Activated CD4-positive, alpha-beta memory T cell treated with anti-CD3 and anti-CD28 coated beads, Interleukin-2, amount 10 ng/mL, durations not matched to agents 7 days and 5 days (primary cell): ENCODE measurements around the gene SCTR. TPM values are rescaled to one million over a fixed set of nuclear protein-coding genes. Genes with fewer than 3 reads are reported as not detected.
A peak's percentile ranks its signal among the peaks of the same experiment; 100 is the strongest.

Experiments used
- CTCF ChIA-PET: fragments of 350-600 bp; sonication (Branson Sonifier 250); formaldehyde crosslinking; loops from one replicate; lab custom pipeline; 2021; ENCODE audit warnings: antibody characterized with exemption, inconsistent platforms; lab: Charles Lee
- POLR2A ChIA-PET: fragments of 350-600 bp; sonication (Branson Sonifier 250); formaldehyde crosslinking; loops from one replicate; lab custom pipeline; 2021; ENCODE audit warnings: antibody characterized with exemption; lab: Charles Lee
- DNase-seq: peaks from one replicate; pipeline ENCODE4 v3.0.0-alpha.2; 2020
- H3K27ac Mint-ChIP-seq: one replicate; pipeline ENCODE4 v1.8.0; 2021; ENCODE audit warnings: mild to moderate bottlenecking, mixed read lengths
- H3K27me3 Mint-ChIP-seq: one replicate; pipeline ENCODE4 v1.8.0; 2021; ENCODE audit warnings: mixed read lengths
- H3K36me3 Mint-ChIP-seq: one replicate; pipeline ENCODE4 v1.8.0; 2021; ENCODE audit warnings: low read depth, mixed read lengths
- H3K4me1 Mint-ChIP-seq: one replicate; pipeline ENCODE4 v1.8.0; 2021; ENCODE audit warnings: mixed read lengths
- H3K4me3 Mint-ChIP-seq: one replicate; pipeline ENCODE4 v1.8.0; 2021; ENCODE audit warnings: mild to moderate bottlenecking, mixed read lengths
- H3K9me3 Mint-ChIP-seq: one replicate; pipeline ENCODE4 v1.8.0; 2021; ENCODE audit warnings: mixed read lengths
- total RNA-seq, 2 experiments: library from RNA; stranded (reverse); gene quantifications; one replicate each; pipeline ENCODE4 v1.2.3, GENCODE V29; 2021

The SCTR gene
- total RNA-seq, 2 experiments from 2014 or later: not detected

DNA sequence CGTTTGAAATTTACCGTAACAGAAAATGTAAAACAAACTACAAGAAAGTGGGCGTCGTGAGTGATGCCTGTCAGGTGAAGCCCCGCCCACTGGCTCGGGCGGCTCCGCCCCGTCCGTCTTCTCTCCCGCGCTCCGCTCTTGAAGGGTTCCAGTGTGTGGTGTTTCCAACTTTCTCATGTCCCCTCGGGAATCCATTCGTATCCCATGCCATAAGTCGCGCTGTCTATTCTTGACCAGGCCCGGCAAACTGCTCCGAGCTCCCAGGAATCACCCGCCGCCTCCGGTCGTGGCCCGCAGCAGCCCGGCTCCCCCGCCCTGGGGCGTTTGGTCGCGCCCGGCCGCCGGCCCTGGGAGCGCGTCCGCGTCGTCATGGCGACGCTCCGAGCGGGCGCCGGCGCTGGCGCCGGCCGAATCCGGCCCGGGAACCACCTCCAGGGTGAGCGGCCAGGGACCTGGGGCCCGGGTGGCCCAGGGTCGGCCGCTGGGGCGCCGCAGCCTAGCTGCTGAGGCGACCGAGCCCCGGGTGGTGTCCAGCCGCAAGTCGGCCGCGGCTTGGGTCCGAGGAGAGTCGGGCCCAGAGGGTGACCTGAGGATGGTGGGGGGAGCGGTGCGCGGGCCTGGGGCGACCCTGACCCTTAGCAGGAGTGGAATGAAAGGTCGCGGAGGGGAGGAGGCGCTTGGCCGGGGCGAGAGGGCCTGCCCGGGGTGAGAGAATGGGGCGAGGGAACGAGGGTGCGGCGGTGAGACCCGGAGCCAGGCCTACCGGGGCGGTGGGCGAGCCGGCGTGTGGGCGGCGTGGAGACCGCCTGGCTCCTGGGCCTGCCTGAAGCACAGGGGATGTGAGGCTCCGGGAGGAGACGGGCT, 20.0 kb upstream of the SCTR start, which contains the start of gene CFAP221:
TSS of gene CFAP221 (plus strand) at position 375 of the 864 bp plus-strand sequence. CDS start 1,683 bp downstream, outside the sequence.
- Mint-ChIP-seq H3K36me3 (no peaks in the 10 kb centered on the region), H3K27me3 (peaks cover 36% of the 10 kb centered on the region), H3K4me3 (no peak within 1 kb of the TSS), H3K4me1 (peaks cover 4% of the 10 kb centered on the region), H3K9me3 (no peaks in the 10 kb centered on the region), H3K27ac (no peak within 1 kb of the TSS)
- POLR2A ChIA-PET: no interaction called here
- DNase-seq: peak; percentile 31
- CTCF ChIA-PET: no interaction called here

DNA sequence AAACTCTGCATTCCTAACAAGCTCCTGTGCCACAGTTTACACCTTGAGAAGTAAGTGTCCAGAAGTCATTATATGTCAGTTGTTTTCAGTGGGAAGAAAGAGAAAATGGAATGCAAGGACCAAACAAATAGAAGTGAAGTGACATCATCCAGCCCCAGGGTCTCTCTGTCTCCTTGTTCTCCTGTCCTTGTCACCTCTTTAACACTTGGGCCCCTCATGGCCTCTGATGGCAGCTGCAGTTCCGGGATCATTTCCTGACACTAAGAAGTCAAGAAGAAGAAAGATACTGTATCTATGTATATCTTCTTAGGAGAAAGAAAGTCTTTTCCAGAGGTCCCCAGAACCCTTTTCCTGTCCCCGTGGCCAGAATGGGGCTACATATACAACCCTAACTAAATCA, 17.2 kb upstream of the SCTR start:
- CTCF ChIA-PET: interaction anchor here (1.2 kb wide), 1 partner anchor 24 kb away, joined by 3 read pairs; no protein-coding TSS in a partner anchor
- POLR2A ChIA-PET: no interaction called here
- Mint-ChIP-seq H3K36me3 (no peaks in the 10 kb centered on the region), H3K4me3 (no peak overlapping the region), H3K27me3 (peaks cover 32% of the 10 kb centered on the region), H3K9me3 (no peaks in the 10 kb centered on the region), H3K27ac (no peak overlapping the region), H3K4me1 (peaks cover 4% of the 10 kb centered on the region)
- DNase-seq: no peak

DNA sequence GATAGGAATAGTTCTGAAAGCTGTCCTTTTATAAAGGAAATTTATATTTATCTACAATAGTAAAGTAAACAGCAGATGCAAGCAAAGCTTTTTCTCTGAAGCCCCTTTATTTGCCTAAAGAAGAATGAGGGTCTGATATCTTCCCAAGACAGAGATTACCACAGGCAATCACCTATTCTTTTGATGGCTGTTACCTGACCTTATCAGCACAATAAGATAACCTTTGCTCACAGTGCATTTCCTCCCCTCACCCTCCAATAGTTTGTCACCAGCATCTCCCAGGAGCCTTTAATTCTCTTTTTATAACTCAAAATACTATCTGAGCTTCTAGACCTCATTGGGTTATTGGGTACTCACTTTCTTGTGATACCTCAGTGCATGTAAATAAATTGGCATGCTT, 13.5 kb upstream of the SCTR start:
- POLR2A ChIA-PET: no interaction called here
- CTCF ChIA-PET: no interaction called here

DNA sequence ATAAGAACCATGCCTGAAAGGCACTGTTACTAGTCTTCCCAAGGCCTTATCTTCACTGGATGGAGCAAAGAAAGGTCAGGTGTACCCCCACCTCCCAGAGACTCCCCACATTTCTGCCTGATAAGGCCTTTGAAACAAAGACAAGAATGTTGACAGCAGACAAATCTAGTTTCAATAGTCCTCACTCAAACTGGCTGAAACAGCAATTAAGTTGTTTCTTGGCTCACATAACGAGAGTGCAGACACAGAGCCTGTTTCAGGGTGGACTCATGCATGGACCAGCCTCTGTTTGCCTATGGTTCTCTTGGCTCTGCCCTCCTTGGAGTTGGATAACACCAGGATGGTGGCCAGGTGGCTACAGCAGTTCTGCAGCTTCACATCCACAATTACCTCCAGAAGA, 12.4 kb upstream of the SCTR start:
- no peak overlapping the region for H3K27ac Mint-ChIP-seq
- H3K4me3 Mint-ChIP-seq: no peak overlapping the region
- H3K27me3 Mint-ChIP-seq: peaks cover 9% of the 10 kb centered on the region
- H3K36me3 Mint-ChIP-seq: no peaks in the 10 kb centered on the region
- H3K4me1 Mint-ChIP-seq: no peaks in the 10 kb centered on the region
- CTCF ChIA-PET: no interaction called here
- peaks cover 2% of the 10 kb centered on the region for H3K9me3 Mint-ChIP-seq
- no peak for DNase-seq
- POLR2A ChIA-PET: no interaction called here

More for the DNA sequence above, 13.5 kb upstream of the SCTR start:
- Mint-ChIP-seq H3K4me3 (no peak overlapping the region), H3K27me3 (peaks cover 6% of the 10 kb centered on the region), H3K9me3 (peaks cover 2% of the 10 kb centered on the region), H3K27ac (no peak overlapping the region), H3K36me3 (no peaks in the 10 kb centered on the region), H3K4me1 (no peaks in the 10 kb centered on the region)
- DNase-seq: no peak

DNA sequence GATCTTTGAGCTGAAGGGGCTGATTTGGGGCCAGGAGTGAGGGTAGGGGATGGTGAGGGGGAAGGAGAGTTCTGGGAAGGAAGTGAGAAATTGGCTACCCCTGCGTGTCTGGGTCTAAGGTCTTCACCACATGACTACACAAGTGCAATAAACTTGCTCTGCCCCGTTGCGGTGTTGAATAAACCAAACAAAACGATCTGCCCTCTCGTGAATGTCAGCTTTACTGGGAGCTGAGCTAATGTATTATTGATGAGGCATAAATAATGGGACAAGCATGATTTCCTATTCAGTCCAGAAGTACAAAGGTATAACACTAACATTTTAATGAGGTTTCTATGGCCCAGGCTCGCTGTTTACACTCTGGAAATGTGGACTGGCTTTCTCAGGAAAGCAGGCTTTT, 11.9 kb upstream of the SCTR start:
- H3K4me3 Mint-ChIP-seq: no peak overlapping the region
- peaks cover 2% of the 10 kb centered on the region for H3K9me3 Mint-ChIP-seq
- no peaks in the 10 kb centered on the region for H3K4me1 Mint-ChIP-seq
- peaks cover 9% of the 10 kb centered on the region for H3K27me3 Mint-ChIP-seq
- H3K27ac Mint-ChIP-seq: no peak overlapping the region
- H3K36me3 Mint-ChIP-seq: no peaks in the 10 kb centered on the region
- DNase-seq: no peak
- CTCF ChIA-PET: no interaction called here
- POLR2A ChIA-PET: no interaction called here

DNA sequence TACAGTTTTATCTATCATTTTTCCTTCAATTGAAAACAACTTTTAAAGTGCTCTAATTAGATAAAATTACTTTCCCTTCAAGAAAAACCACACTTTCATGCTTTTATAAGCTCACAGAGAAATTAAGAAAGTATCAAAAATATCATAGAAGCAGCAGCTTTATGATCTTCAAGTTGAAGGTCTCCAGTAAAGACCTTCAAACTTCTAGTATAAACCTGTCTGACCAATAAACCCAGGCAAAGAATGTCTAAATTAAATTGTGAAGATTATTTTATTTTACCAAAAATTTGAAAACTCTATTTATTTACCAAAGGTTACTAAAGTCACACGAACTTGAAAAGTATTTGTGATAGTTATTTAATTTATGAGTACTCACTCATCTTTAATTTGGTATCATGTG, 9.3 kb upstream of the SCTR start:
- Mint-ChIP-seq H3K36me3 (no peaks in the 10 kb centered on the region), H3K4me3 (no peak overlapping the region), H3K27me3 (peaks cover 9% of the 10 kb centered on the region), H3K4me1 (no peaks in the 10 kb centered on the region), H3K27ac (no peak overlapping the region), H3K9me3 (peaks cover 2% of the 10 kb centered on the region)
- ChIA-PET POLR2A (no interaction called here), CTCF (no interaction called here)
- no peak for DNase-seq

DNA sequence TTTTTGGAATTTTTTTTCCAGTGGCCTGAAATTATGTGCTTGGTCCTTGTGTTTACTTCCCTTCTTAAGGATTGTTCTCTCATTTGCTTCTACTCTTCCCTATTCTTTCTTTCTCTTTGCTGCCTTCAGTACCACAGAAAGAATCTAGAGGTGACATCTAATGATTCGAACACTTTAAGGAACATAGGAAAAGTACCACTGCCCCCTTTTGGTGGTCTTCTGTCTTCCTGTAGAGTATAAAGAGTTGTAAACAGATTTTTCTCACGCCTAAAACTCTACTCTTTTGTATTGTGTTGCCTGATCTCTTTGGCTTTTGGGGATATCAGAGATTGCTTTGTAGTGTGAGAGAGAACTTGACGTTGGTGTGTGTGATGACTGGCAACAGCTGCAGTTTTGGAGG, 7.0 kb upstream of the SCTR start:
- no peak for DNase-seq

DNA sequence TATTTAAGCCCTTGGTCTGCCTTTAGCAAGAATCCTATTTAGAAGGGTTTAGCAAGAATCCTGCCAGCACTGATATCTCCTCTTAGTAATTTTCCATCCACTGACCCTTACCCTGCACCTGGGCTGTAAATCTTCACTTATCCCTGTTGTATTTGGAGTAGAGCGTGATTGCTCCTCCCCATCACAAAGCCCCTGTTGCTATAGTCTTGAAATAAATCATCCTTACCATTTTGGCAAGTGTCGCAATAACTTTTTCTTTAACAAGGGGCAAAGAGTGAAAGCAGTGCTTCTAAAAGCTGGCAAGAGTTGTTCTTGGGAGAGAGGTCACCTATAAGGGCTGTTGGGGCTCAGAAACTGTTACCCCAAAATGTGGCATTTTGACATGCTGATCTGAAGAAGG, 3.7 kb upstream of the SCTR start:
- Mint-ChIP-seq H3K36me3 (no peaks in the 10 kb centered on the region), H3K4me3 (no peak overlapping the region), H3K4me1 (no peaks in the 10 kb centered on the region), H3K9me3 (no peaks in the 10 kb centered on the region), H3K27me3 (peaks cover 30% of the 10 kb centered on the region), H3K27ac (no peak overlapping the region)
- no peak for DNase-seq
- CTCF ChIA-PET: no interaction called here
- POLR2A ChIA-PET: no interaction called here

More for the DNA sequence above, 7.0 kb upstream of the SCTR start:
- CTCF ChIA-PET: no interaction called here
- H3K4me1 Mint-ChIP-seq: no peaks in the 10 kb centered on the region
- H3K36me3 Mint-ChIP-seq: no peaks in the 10 kb centered on the region
- peaks cover 2% of the 10 kb centered on the region for H3K9me3 Mint-ChIP-seq
- H3K27me3 Mint-ChIP-seq: peaks cover 10% of the 10 kb centered on the region
- POLR2A ChIA-PET: no interaction called here
- no peak overlapping the region for H3K27ac Mint-ChIP-seq
- no peak overlapping the region for H3K4me3 Mint-ChIP-seq

DNA sequence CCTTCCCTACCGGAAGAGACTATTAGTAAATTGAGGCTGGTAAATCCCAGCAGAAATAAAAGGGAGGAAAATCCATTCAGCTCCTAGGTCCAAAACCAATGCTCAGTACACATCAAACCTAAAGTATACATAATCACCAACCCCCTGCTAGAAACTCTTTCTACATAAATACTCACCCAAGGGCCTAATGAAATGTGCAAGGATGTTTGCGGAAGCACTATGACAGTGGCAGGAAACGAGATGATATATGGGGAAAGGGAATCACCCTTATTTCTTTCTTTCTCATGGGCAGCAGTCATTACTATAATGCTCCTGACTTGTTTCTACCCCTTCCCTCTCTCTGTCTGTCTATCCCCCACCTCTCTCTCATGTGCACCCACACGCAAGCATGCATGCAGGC, 1.3 kb upstream of the SCTR start:
- Mint-ChIP-seq H3K4me3 (no peak overlapping the region), H3K27ac (no peak overlapping the region), H3K36me3 (no peaks in the 10 kb centered on the region), H3K27me3 (peaks cover 34% of the 10 kb centered on the region), H3K4me1 (no peaks in the 10 kb centered on the region), H3K9me3 (no peaks in the 10 kb centered on the region)
- DNase-seq: no peak
- CTCF ChIA-PET: no interaction called here
- POLR2A ChIA-PET: no interaction called here

DNA sequence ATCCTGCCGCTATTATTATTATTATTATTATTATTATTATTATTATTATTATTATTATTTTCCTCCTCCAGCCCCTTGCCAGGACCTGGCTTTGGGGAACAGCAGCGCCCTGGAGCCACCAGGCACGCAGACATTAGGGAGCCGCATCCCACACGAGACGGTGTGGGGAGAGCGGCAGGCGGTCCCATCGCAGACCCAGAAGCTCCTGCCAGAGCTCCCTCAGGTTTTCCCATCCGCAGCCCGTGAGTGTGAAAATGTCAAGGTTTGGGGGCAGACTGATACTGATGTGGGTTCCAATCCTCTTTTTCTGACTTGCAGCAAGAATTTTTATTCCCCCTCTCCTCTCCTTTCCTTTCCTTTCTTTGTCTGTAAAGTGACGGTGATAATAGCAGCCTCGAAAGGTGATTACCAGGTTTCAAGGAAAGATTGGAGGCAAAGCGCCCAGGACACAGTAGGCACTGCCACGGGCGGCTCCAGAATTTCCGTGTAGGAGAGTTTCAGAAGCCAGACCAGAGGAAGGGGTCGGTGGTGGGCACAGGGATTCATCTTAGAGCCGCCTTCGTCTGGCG, 816 bp downstream of the SCTR start:
- H3K4me1 Mint-ChIP-seq: no peaks in the 10 kb centered on the region
- CTCF ChIA-PET: no interaction called here

DNA sequence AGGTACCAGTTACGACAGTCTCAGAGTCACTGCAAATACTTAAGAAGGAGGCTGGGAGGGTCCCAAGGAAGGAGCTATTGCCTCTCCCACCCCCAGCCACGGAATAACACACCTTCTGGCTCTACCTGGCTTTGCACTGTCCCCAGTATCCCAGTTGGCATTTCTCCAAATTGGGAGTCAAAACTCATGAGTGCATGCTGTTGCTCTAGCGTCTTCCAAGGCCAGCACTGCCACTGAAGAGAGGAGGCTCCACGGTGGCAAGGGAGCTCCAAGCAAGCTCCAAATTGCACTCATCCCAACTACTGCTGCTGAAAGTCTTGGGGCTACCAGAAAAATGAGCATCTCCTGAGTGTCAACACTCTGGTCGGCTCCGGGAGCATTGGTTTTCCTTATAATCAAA, 1.6 kb downstream of the SCTR start:
- Mint-ChIP-seq H3K36me3 (no peaks in the 10 kb centered on the region), H3K4me1 (no peaks in the 10 kb centered on the region), H3K9me3 (no peaks in the 10 kb centered on the region), H3K27me3 (peaks cover 34% of the 10 kb centered on the region), H3K27ac (no peak overlapping the region), H3K4me3 (no peak overlapping the region)
- no peak for DNase-seq
- ChIA-PET POLR2A (no interaction called here), CTCF (no interaction called here)

More for the DNA sequence above, 816 bp downstream of the SCTR start:
- DNase-seq: no peak
- H3K4me3 Mint-ChIP-seq: no peak overlapping the region
- no peaks in the 10 kb centered on the region for H3K36me3 Mint-ChIP-seq
- H3K27ac Mint-ChIP-seq: no peak overlapping the region
- POLR2A ChIA-PET: no interaction called here
- peaks cover 34% of the 10 kb centered on the region for H3K27me3 Mint-ChIP-seq
- no peaks in the 10 kb centered on the region for H3K9me3 Mint-ChIP-seq

DNA sequence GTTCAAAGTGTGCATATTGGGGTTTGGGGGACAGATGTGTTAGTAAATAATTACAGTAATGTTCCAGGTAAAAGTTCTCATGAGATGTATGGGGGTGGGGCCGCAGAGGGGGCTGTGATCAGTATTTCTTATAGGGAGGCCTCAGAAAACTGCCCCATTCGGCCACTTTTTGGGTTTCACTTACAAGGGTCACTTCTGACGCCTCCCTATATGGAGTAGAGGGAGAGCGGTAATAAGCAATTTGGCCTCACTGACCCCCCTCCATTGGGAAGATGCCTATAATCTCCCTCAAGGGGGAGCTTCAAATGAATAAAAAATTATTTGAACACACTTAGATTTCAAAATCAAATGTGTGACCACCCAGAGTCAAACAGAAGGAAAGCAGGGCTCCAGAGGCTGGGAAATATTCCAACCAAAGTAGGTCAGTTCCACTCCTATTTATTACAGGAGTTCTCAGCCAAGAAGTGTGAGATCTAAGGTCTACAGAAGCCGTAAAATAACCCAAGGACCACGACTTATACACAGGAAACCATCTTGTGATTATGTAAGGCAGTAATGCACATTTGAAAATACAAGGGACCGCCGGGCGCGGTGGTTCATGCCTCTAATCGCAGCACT, 2.7 kb downstream of the SCTR start:
- Mint-ChIP-seq H3K27me3 (peaks cover 29% of the 10 kb centered on the region), H3K27ac (no peak overlapping the region), H3K4me1 (no peaks in the 10 kb centered on the region), H3K4me3 (no peak overlapping the region), H3K36me3 (no peaks in the 10 kb centered on the region), H3K9me3 (no peaks in the 10 kb centered on the region)
- DNase-seq: no peak
- CTCF ChIA-PET: no interaction called here
- POLR2A ChIA-PET: no interaction called here

DNA sequence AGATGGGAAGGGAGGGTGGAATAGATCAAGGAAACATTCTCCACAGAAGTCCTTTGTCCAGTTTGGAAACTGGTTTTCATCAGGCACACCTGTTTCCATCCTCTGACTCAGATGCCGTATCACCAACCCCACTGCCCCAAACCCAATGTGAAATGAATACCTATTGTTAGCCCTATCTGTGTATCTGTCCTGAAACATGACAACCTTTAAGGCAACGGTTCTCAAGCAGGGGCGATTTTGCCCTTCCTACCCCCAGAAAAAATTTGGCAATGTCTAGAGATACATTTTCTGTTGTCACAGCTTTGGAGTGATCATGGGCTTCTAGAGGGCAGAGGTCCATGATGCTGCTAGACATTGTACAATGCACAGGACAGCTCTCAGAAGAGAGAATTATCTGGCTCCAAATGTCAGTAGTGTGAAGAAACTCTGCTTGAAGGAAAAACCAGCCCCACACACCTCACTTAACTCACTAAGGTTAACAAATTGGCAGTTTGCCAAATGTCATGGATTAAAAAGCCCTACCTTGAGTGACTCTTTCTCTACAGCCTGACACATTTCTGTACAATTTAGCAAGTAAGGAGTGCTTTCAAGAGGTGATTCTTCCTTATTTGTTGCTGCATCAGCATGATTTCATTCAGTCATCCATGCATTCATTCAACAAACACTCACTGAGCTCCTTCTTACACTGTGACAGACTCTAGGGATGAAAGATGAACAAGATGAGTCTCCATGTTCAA, 3.4 kb downstream of the SCTR start:
- ChIA-PET POLR2A (no interaction called here), CTCF (no interaction called here)
- Mint-ChIP-seq H3K27ac (no peak overlapping the region), H3K27me3 (peaks cover 27% of the 10 kb centered on the region), H3K4me1 (no peaks in the 10 kb centered on the region), H3K9me3 (no peaks in the 10 kb centered on the region), H3K4me3 (no peak overlapping the region), H3K36me3 (no peaks in the 10 kb centered on the region)
- no peak for DNase-seq
